ENCODE results near the gene TP53I11.

Gene TP53I11

GRCh38 chr11:44978274-44978960, 27.7 kb upstream of the TP53I11 start:
- no peak for DNase-seq

- no peak for DNase-seq
These were observed 26.9 kb upstream of the TP53I11 start for GRCh38 chr11:44977493-44977984.

GRCh38 chr11:44976576-44976975, 25.9 kb upstream of the TP53I11 start:
- no peak for DNase-seq

- no peak for DNase-seq
These were observed 23.8 kb upstream of the TP53I11 start for GRCh38 chr11:44974402-44975000.

GRCh38 chr11:44973632-44974401, 23.1 kb upstream of the TP53I11 start:
- no peak for DNase-seq

GRCh38 chr11:44972746-44973435, 22.2 kb upstream of the TP53I11 start:
- no peak for DNase-seq

GRCh38 chr11:44971185-44971584, 20.5 kb upstream of the TP53I11 start:
- no peak for DNase-seq

GRCh38 chr11:44970293-44970692, 19.6 kb upstream of the TP53I11 start:
- DNase-seq = no peak

- DNase-seq = no peak
These were observed 19.1 kb upstream of the TP53I11 start for GRCh38 chr11:44969651-44970252.

- no peak for DNase-seq
These were observed 17.8 kb upstream of the TP53I11 start for GRCh38 chr11:44968510-44968909.

- DNase-seq = no peak
These were observed 17.3 kb upstream of the TP53I11 start for GRCh38 chr11:44967930-44968496.

- no peak for DNase-seq
These were observed 16.0 kb upstream of the TP53I11 start for GRCh38 chr11:44966694-44967093.

- DNase-seq = no peak
These were observed 14.0 kb upstream of the TP53I11 start for GRCh38 chr11:44964526-44965209.

- no peak for DNase-seq
These were observed 13.3 kb upstream of the TP53I11 start for GRCh38 chr11:44963948-44964347.

- DNase-seq = no peak
These were observed 12.5 kb upstream of the TP53I11 start for GRCh38 chr11:44963136-44963535.

- no peak for DNase-seq
These were observed 11.8 kb upstream of the TP53I11 start for GRCh38 chr11:44962464-44962863.

GRCh38 chr11:44960200-44960845, 9.6 kb upstream of the TP53I11 start:
- DNase-seq = no peak

GRCh38 chr11:44959064-44959463, 8.4 kb upstream of the TP53I11 start:
- no peak for DNase-seq

GRCh38 chr11:44957776-44958564, 7.3 kb upstream of the TP53I11 start:
- DNase-seq = no peak

GRCh38 chr11:44957040-44957515, 6.4 kb upstream of the TP53I11 start:
- DNase-seq = no peak
